Ascending aorta (tissue), 2 donors: ENCODE results near the gene GALNT9. TPM values are rescaled to one million over a fixed set of nuclear protein-coding genes. Genes with fewer than 3 reads are reported as not detected.
A peak's percentile ranks its signal among the peaks of the same experiment; 100 is the strongest.

Experiments used
- DNase-seq, 2 donors: peaks; one replicate each; pipeline ENCODE4 v3.0.0-alpha.2; 2019; ENCODE audit warnings: low spot score in 2 of 2
- H3K27ac ChIP-seq, 2 donors: fragments of 200-600 bp; sonication (generic); one replicate each; pipeline ENCODE4 v1.5.1; 2016 to 2017; ENCODE audit warnings: mild to moderate bottlenecking in 1 of 2
- H3K27me3 ChIP-seq: fragments of 200-600 bp; sonication (generic); one replicate; pipeline ENCODE4 v1.5.1; 2017
- H3K36me3 ChIP-seq, 2 donors: fragments of 200-600 bp; sonication (generic); one replicate each; pipeline ENCODE4 v1.5.1; 2016
- H3K4me1 ChIP-seq, 2 donors: fragments of 200-600 bp; sonication (generic); one replicate each; pipeline ENCODE4 v1.5.1; 2016 to 2017; ENCODE audit warnings: mild to moderate bottlenecking in 1 of 2
- H3K4me3 ChIP-seq, 2 donors: fragments of 200-600 bp; sonication (generic); one replicate each; pipeline ENCODE4 v1.5.1; 2016 to 2017; ENCODE audit warnings: mild to moderate bottlenecking in 1 of 2
- H3K9me3 ChIP-seq, 2 donors: fragments of 200-600 bp; sonication (generic); one replicate each; pipeline ENCODE4 v1.5.1; 2016
- CTCF ChIP-seq, 3 experiments: fragments of 200-600 bp in 2 of 3; fragments of 450-650 bp in 1 of 3; sonication (generic) in 2 of 3; IDR thresholded peaks; one replicate each; pipeline ENCODE4 v1.5.1; 2016 to 2019; ENCODE audit warnings: antibody characterized with exemption in 3 of 3, mild to moderate bottlenecking in 1 of 3, moderate library complexity in 1 of 3
- intact Hi-C: fragments of 100-400 bp; cut with DNase I; formaldehyde crosslinking; loops from one replicate; pipeline ENCODE4 v1.15.1; 2023
- total RNA-seq: library from RNA; depleted of rRNA; stranded (reverse); fragments of >200 nt; gene quantifications from one replicate; pipeline ENCODE4 v1.1.0, GENCODE V29; 2016

Gene GALNT9
- total RNA-seq, 1 donor from 2014 or later = not detected

- no peak overlapping the region for H3K27ac ChIP-seq
- H3K9me3 ChIP-seq = no peaks in the 10 kb centered on the region
- TF ChIP-seq CTCF (IDR thresholded peaks at IDR 0.05) = peak; percentile 85 to 98 (median 86)
- H3K4me3 ChIP-seq = peak overlapping the region; percentile 22 to 55
- peaks cover 18 to 30% of the 10 kb centered on the region in 2 donors for H3K36me3 ChIP-seq
- H3K4me1 ChIP-seq = no peaks in the 10 kb centered on the region
- peak in 1 of 2 donors; percentile 78 for DNase-seq
- no peaks in the 10 kb centered on the region for H3K27me3 ChIP-seq
- intact Hi-C loops = loop anchor here (2.0 kb wide), 1 partner anchor 461 kb away; no protein-coding TSS in a partner anchor
These were observed 175.7 kb downstream of the GALNT9 start for GRCh38 chr12:132153501-132154340.

GRCh38 chr12:132152953-132153352 lies 176.4 kb downstream of the GALNT9 start:
- Histone ChIP-seq H3K27me3 (no peaks in the 10 kb centered on the region), H3K27ac (no peak overlapping the region), H3K4me3 (no peak overlapping the region), H3K9me3 (no peaks in the 10 kb centered on the region), H3K36me3 (peaks cover 23 to 35% of the 10 kb centered on the region in 2 donors), H3K4me1 (no peaks in the 10 kb centered on the region)
- intact Hi-C loops = no loop called here
- no peak for TF ChIP-seq CTCF (IDR thresholded peaks at IDR 0.05)
- no peak for DNase-seq

GRCh38 chr12:132152411-132152821 lies 177.0 kb downstream of the GALNT9 start:
- H3K27me3 ChIP-seq = no peaks in the 10 kb centered on the region
- intact Hi-C loops = no loop called here
- no peak for TF ChIP-seq CTCF (IDR thresholded peaks at IDR 0.05)
- no peak overlapping the region for H3K27ac ChIP-seq
- no peak overlapping the region for H3K4me3 ChIP-seq
- peaks cover 26 to 35% of the 10 kb centered on the region in 2 donors for H3K36me3 ChIP-seq
- no peaks in the 10 kb centered on the region for H3K9me3 ChIP-seq
- no peaks in the 10 kb centered on the region for H3K4me1 ChIP-seq
- no peak for DNase-seq

- H3K27me3 ChIP-seq = no peaks in the 10 kb centered on the region
- no peak overlapping the region for H3K4me3 ChIP-seq
- DNase-seq = no peak
- H3K4me1 ChIP-seq = no peaks in the 10 kb centered on the region
- H3K36me3 ChIP-seq = peaks cover 26 to 34% of the 10 kb centered on the region in 2 donors
- no peak for TF ChIP-seq CTCF (IDR thresholded peaks at IDR 0.05)
- no peaks in the 10 kb centered on the region for H3K9me3 ChIP-seq
- intact Hi-C loops = no loop called here
- no peak overlapping the region for H3K27ac ChIP-seq
These were observed 177.5 kb downstream of the GALNT9 start for GRCh38 chr12:132151766-132152410.

DNA sequence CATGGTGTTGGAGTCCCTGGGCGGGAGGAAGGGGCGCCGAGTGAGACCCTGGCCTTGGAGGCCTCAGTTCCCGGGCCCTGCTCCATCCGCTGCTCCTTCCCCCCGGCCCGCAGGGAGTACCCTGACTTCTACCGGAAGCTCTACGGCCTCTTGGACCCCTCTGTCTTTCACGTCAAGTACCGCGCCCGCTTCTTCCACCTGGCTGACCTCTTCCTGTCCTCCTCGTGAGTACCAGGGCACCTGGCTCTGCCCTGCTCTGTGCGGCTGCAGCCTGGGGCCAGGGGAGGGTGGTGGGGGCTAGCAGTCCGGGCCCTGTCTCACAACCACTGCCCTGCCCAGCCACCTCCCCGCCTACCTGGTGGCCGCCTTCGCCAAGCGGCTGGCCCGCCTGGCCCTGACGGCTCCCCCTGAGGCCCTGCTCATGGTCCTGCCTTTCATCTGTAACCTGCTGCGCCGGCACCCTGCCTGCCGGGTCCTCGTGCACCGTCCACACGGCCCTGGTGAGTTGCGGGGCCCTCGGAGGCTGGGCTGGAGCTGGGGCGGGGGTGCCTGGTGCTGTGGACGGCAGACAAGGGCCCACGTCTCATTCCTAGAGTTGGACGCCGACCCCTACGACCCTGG lies 178.1 kb downstream of the GALNT9 start:
- Histone ChIP-seq H3K4me3 (no peak overlapping the region), H3K27me3 (no peaks in the 10 kb centered on the region), H3K27ac (no peak overlapping the region), H3K9me3 (no peaks in the 10 kb centered on the region), H3K36me3 (peaks cover 26 to 31% of the 10 kb centered on the region in 2 donors), H3K4me1 (no peaks in the 10 kb centered on the region)
- no peak for TF ChIP-seq CTCF (IDR thresholded peaks at IDR 0.05)
- intact Hi-C loops = no loop called here
- no peak for DNase-seq
